Naive thymus-derived CD4-positive, alpha-beta T cell (primary cell): ENCODE data around the gene MR1. TPM values are rescaled to one million over a fixed set of nuclear protein-coding genes. Genes with fewer than 3 reads are reported as not detected.

Experiments
- ATAC-seq: fragments of 150-1000 bp; cut with Tn5 transposase; 2 replicates; pipeline ENCODE4 v1.10.0; 2021; ENCODE audit warnings: mild to moderate bottlenecking, moderate library complexity
- CTCF ChIA-PET: fragments of 350-600 bp; sonication (Branson Sonifier 250); formaldehyde crosslinking; loops from one replicate; lab custom pipeline; 2021; ENCODE audit warnings: antibody characterized with exemption; lab: Charles Lee
- POLR2A ChIA-PET: fragments of 350-600 bp; sonication (Branson Sonifier 250); formaldehyde crosslinking; loops from one replicate; lab custom pipeline; 2021; ENCODE audit warnings: antibody characterized with exemption, inconsistent platforms; lab: Charles Lee
- DNase-seq, 9 donors: peaks; one replicate each; pipeline versions ENCODE4 v3.0.0 to v3.0.0-alpha.2; 2020 to 2022; ENCODE audit warnings: mixed read lengths in 1 of 9
- H3K27ac ChIP-seq: one replicate; pipeline ENCODE4 v1.7.0; 2013; ENCODE audit warnings: mild to moderate bottlenecking, low read depth, low read length, moderate library complexity
- H3K27me3 ChIP-seq, 2 donors: one replicate each; pipeline ENCODE4 v1.7.0; 2013; ENCODE audit warnings: low read length in 2 of 2, mild to moderate bottlenecking in 2 of 2, moderate library complexity in 2 of 2; ENCODE audit not compliant: control insufficient read depth in 2 of 2, insufficient read depth in 2 of 2
- H3K36me3 ChIP-seq, 3 experiments: 1 replicate in 2 of 3; 2 replicates in 1 of 3; pipeline ENCODE4 v1.7.0; 2013; ENCODE audit warnings: low read length in 3 of 3, mild to moderate bottlenecking in 3 of 3, moderate library complexity in 1 of 3; ENCODE audit not compliant: insufficient read depth in 3 of 3, control insufficient read depth in 2 of 3
- H3K4me1 ChIP-seq, 2 donors: one replicate each; pipeline ENCODE4 v1.7.0; 2013; ENCODE audit warnings: low read length in 2 of 2, mild to moderate bottlenecking in 2 of 2, moderate library complexity in 1 of 2; ENCODE audit not compliant: control insufficient read depth in 2 of 2, insufficient read depth in 2 of 2
- H3K4me3 ChIP-seq: 2 replicates; pipeline ENCODE4 v1.7.0; 2013; ENCODE audit warnings: mild to moderate bottlenecking, low read length
- H3K9me3 ChIP-seq, 3 experiments: 1 replicate in 2 of 3; 2 replicates in 1 of 3; pipeline ENCODE4 v1.7.0; 2013; ENCODE audit warnings: low read length in 3 of 3; ENCODE audit not compliant: control insufficient read depth in 2 of 3
- H3K27ac Mint-ChIP-seq, 9 donors: one replicate each; pipeline ENCODE4 v1.8.0; 2020 to 2022; ENCODE audit warnings: mixed read lengths in 9 of 9, mild to moderate bottlenecking in 8 of 9, moderate library complexity in 5 of 9, inconsistent platforms in 2 of 9
- H3K27me3 Mint-ChIP-seq, 5 donors: one replicate each; pipeline ENCODE4 v1.8.0; 2021 to 2022; ENCODE audit warnings: mixed read lengths in 5 of 5, mild to moderate bottlenecking in 1 of 5
- H3K36me3 Mint-ChIP-seq, 5 donors: one replicate each; pipeline ENCODE4 v1.8.0; 2020 to 2022; ENCODE audit warnings: mixed read lengths in 5 of 5, mild to moderate bottlenecking in 3 of 5, inconsistent platforms in 1 of 5
- H3K4me1 Mint-ChIP-seq, 7 donors: one replicate each; pipeline ENCODE4 v1.8.0; 2020 to 2022; ENCODE audit warnings: mixed read lengths in 7 of 7, mild to moderate bottlenecking in 3 of 7, inconsistent platforms in 1 of 7
- H3K4me3 Mint-ChIP-seq, 10 donors: one replicate each; pipeline ENCODE4 v1.8.0; 2020 to 2022; ENCODE audit warnings: mild to moderate bottlenecking in 10 of 10, mixed read lengths in 10 of 10, moderate library complexity in 6 of 10, inconsistent platforms in 2 of 10
- H3K9me3 Mint-ChIP-seq, 11 donors: one replicate each; pipeline ENCODE4 v1.8.0; 2020 to 2022; ENCODE audit warnings: mixed read lengths in 11 of 11, mild to moderate bottlenecking in 4 of 11, inconsistent platforms in 1 of 11, moderate library complexity in 1 of 11
- intact Hi-C, 2 donors: fragments of 100-400 bp; cut with micrococcal nuclease; formaldehyde crosslinking; loops; one replicate each; pipeline ENCODE4 v1.15.1; 2023
- polyA plus RNA-seq, 2 donors: library from polyadenylated mRNA; unstranded; fragments of 300-500 nt; fragmentation: Illumina TruSeq; gene quantifications; one replicate each; pipeline ENCODE4 v1.2.3, GENCODE V29; 2021
- total RNA-seq, 6 experiments: library from RNA in 5 of 6; stranded (reverse) in 5 of 6; gene quantifications; 1 replicate in 5 of 6; 2 replicates in 1 of 6; pipeline ENCODE4 v1.2.3 and lab custom pipeline; 2021 to 2026

MR1 gene
- total and polyA plus RNA-seq, 7 experiments from 2014 or later: 19.8 to 39.2 (median 29.8) TPM

DNA sequence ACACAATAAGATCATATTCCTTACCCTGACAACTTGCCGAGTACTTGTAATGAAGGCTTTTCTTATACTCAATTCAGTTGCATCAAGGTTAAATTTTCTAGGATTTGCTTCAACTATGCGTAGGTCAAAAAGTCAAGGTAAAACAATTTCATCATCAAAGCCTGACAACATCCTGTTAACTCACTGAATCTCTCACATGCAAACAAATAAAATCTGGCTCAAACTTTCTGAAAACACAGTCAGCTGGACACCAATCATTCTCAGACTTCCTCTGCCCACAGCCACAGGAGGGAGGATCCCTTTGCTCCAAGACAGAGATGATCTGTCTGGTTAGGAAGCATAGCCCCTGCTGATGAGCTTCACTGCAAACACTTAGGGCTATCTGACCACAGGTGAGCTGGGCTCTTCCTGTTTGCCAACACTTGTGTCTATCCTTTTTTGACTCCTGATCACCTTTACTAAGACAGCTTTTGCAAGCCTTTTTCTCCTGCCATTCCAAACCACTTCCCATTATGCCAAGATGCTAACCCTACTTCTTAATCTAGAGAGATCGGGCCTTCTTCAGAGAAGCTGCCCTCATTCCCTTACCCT lies 31.1 kb upstream of the MR1 start:
- Mint-ChIP-seq H3K27me3 (no peaks in the 10 kb centered on the region), H3K9me3 (peaks cover 0 to 4% (median 0%) of the 10 kb centered on the region in 11 donors), H3K36me3 (peaks cover 26 to 61% (median 44%) of the 10 kb centered on the region in 5 donors), H3K4me3 (no peak overlapping the region), H3K4me1 (peaks cover 2 to 30% (median 12%) of the 10 kb centered on the region in 7 donors), H3K27ac (peak overlapping the region in 1 of 9 donors; percentile 2)
- Histone ChIP-seq H3K27ac (no peak overlapping the region), H3K27me3 (no peaks in the 10 kb centered on the region), H3K4me1 (no peaks in the 10 kb centered on the region), H3K4me3 (no peak overlapping the region), H3K36me3 (peaks cover 5 to 39% (median 6%) of the 10 kb centered on the region in 3 experiments), H3K9me3 (no peaks in the 10 kb centered on the region)
- intact Hi-C loops: no loop called here
- ChIA-PET CTCF (no interaction called here), POLR2A (no interaction called here)
- DNase-seq (no peak), ATAC-seq (no peak)

DNA sequence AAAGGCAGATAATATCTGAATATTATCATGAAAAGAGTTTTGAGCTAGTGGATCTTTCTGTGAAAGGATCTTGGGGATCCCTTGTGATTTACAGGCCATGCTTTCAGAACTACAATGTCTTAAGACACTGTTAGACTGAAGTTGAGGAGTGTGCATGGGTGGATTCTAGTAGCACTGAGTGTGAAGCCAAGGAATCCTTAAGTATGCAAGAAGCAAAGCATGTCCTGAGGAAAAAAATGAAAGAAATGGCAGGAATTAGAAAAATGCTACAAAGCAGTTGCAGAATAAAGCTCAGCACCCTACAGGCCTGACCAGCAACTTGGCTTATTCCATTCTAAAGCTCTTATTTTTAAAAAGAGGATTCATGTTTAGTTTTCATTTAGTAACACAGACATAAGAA lies 23.0 kb upstream of the MR1 start:
- Mint-ChIP-seq H3K4me1 (peaks cover 14 to 58% (median 18%) of the 10 kb centered on the region in 7 donors), H3K36me3 (peaks cover 0 to 16% (median 10%) of the 10 kb centered on the region in 5 donors), H3K27ac (no peak overlapping the region), H3K27me3 (no peaks in the 10 kb centered on the region), H3K4me3 (no peak overlapping the region), H3K9me3 (peaks cover 0 to 2% (median 0%) of the 10 kb centered on the region in 11 donors)
- H3K36me3 ChIP-seq: no peaks in the 10 kb centered on the region
- DNase-seq (no peak), ATAC-seq (no peak)
- intact Hi-C loops: no loop called here
- ChIA-PET CTCF (interaction anchor here (0.6 to 1.2 kb wide), 2 partner anchors 65 to 178 kb away, joined by 3 to 5 read pairs; no protein-coding TSS in a partner anchor), POLR2A (interaction anchor here (0.6 to 1.3 kb wide), 3 partner anchors 11 to 25 kb away, joined by 3 to 6 read pairs (median 5); no protein-coding TSS in a partner anchor)
- no peak overlapping the region for H3K27ac ChIP-seq
- H3K4me1 ChIP-seq: peaks cover 12 to 24% of the 10 kb centered on the region in 2 donors
- no peaks in the 10 kb centered on the region for H3K27me3 ChIP-seq
- no peak overlapping the region for H3K4me3 ChIP-seq
- no peaks in the 10 kb centered on the region for H3K9me3 ChIP-seq

GRCh38 chr1:181011301-181012202 lies 22.2 kb upstream of the MR1 start:
- POLR2A ChIA-PET: interaction anchor here (0.6 to 0.9 kb wide), 2 partner anchors 23 to 526 kb away, joined by 3 read pairs; no protein-coding TSS in a partner anchor
- CTCF ChIA-PET: interaction anchor here (1.2 kb wide), 1 partner anchor 64 kb away, joined by 5 read pairs; no protein-coding TSS in a partner anchor
- intact Hi-C loops: no loop called here
- Mint-ChIP-seq H3K9me3 (peaks cover 0 to 2% (median 0%) of the 10 kb centered on the region in 11 donors), H3K27me3 (no peaks in the 10 kb centered on the region), H3K36me3 (peaks cover 0 to 16% (median 10%) of the 10 kb centered on the region in 5 donors), H3K4me1 (peaks cover 14 to 55% (median 18%) of the 10 kb centered on the region in 7 donors), H3K27ac (peak overlapping the region in 1 of 9 donors; percentile 72), H3K4me3 (no peak overlapping the region)
- DNase-seq (no peak), ATAC-seq (no peak)
- no peak overlapping the region for H3K4me3 ChIP-seq
- H3K4me1 ChIP-seq: peaks cover 12 to 24% of the 10 kb centered on the region in 2 donors
- H3K27me3 ChIP-seq: no peaks in the 10 kb centered on the region
- H3K9me3 ChIP-seq: no peaks in the 10 kb centered on the region
- no peak overlapping the region for H3K27ac ChIP-seq
- H3K36me3 ChIP-seq: no peaks in the 10 kb centered on the region

GRCh38 chr1:181012203-181012745 lies 21.5 kb upstream of the MR1 start:
- intact Hi-C loops: no loop called here
- peak overlapping the region in 3 of 9 donors; percentile 33 to 72 (median 59) for H3K27ac Mint-ChIP-seq
- H3K9me3 Mint-ChIP-seq: peaks cover 0 to 2% (median 0%) of the 10 kb centered on the region in 11 donors
- no peak for DNase-seq
- H3K27me3 Mint-ChIP-seq: no peaks in the 10 kb centered on the region
- ChIA-PET POLR2A (interaction anchor here (0.6 kb wide), 1 partner anchor 527 kb away, joined by 3 read pairs; no protein-coding TSS in a partner anchor), CTCF (no interaction called here)
- H3K27me3 ChIP-seq: no peaks in the 10 kb centered on the region
- H3K9me3 ChIP-seq: no peaks in the 10 kb centered on the region
- peaks cover 12 to 24% of the 10 kb centered on the region in 2 donors for H3K4me1 ChIP-seq
- no peak overlapping the region for H3K27ac ChIP-seq
- H3K36me3 ChIP-seq: no peaks in the 10 kb centered on the region
- H3K4me3 Mint-ChIP-seq: peak overlapping the region in 2 of 10 donors; percentile 23 to 33
- no peak overlapping the region for H3K4me3 ChIP-seq
- H3K36me3 Mint-ChIP-seq: peaks cover 0 to 16% (median 10%) of the 10 kb centered on the region in 5 donors
- no peak for ATAC-seq
- H3K4me1 Mint-ChIP-seq: peaks cover 15 to 48% (median 17%) of the 10 kb centered on the region in 7 donors

GRCh38 chr1:181013144-181013543 lies 20.6 kb upstream of the MR1 start:
- POLR2A ChIA-PET: interaction anchor here (0.7 to 1.9 kb wide), 2 partner anchors 9 to 10 kb away, joined by 4 to 6 read pairs; no protein-coding TSS in a partner anchor
- H3K4me1 ChIP-seq: peaks cover 12 to 24% of the 10 kb centered on the region in 2 donors

More at GRCh38 chr1:181013144-181013543, 20.6 kb upstream of the MR1 start:
- peaks cover 0 to 2% (median 0%) of the 10 kb centered on the region in 11 donors for H3K9me3 Mint-ChIP-seq
- Histone ChIP-seq H3K4me3 (no peak overlapping the region), H3K27me3 (no peaks in the 10 kb centered on the region), H3K9me3 (no peaks in the 10 kb centered on the region), H3K36me3 (no peaks in the 10 kb centered on the region), H3K27ac (no peak overlapping the region)
- peaks cover 13 to 49% (median 24%) of the 10 kb centered on the region in 7 donors for H3K4me1 Mint-ChIP-seq
- peak overlapping the region in 9 of 10 donors; percentile 29 to 75 (median 61) for H3K4me3 Mint-ChIP-seq
- CTCF ChIA-PET: no interaction called here
- H3K27me3 Mint-ChIP-seq: no peaks in the 10 kb centered on the region
- intact Hi-C loops: no loop called here
- DNase-seq: peak in 7 of 9 donors; percentile 42 to 71 (median 58)
- H3K36me3 Mint-ChIP-seq: peaks cover 0 to 22% (median 14%) of the 10 kb centered on the region in 5 donors
- peak overlapping the region in 6 of 9 donors; percentile 38 to 90 (median 79) for H3K27ac Mint-ChIP-seq
- peak; percentile 75 for ATAC-seq
